ENCODE measurements around the gene SIRT5.

SIRT5 gene

DNA sequence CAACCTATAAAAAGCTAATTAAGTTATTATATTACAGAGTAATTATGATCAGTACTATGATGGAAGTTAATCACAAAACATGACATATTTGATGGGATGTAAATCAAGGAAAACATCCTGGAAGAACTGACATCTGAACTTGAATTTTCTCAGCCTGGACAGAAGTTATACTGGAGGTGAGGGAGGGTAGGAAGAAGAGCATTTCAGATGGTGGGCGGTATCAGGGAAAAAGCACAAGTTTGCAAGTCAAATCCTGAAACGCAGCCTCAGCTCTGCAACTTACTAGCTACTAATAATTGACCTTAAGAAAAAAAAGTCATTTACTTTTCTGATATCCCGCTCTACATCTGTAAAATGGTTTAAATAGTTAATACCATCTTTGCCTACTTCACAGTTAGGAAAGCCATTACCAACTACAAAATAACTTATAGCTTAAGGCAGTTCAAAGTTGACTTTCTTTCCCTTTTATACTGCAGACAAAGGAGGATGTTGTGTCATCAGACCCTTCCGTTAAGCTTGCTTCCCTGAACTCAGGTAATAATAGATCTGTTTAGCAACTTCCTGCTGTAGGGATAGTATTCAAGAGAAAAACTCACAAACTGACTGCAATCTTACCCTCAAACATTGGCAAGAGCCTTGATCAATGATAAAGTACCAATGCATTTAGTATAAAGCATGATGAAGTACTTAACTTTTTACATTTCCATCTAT, 61.7 kb downstream of the SIRT5 start:
- DNase-seq (ENCODE audit: low read depth): no peak

DNA sequence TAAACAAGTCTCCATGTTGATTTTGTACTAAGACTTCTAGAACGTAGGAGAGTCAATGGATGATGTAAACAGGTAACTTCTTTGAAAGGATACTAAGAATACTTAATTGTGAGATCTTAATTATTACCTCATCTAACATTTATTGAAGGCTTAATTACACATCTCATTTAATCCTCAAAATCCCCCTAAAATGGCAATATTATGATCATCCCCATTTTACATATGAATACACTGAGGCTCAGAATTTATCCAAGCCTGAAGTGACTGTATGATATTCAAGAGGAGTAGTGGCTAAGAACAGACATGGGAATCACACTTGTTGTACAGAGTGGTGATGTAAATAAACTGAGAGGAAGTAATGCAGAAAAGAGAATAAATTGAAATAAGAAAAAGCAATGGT, 63.6 kb downstream of the SIRT5 start:
- DNase-seq (ENCODE audit: low read depth): no peak

DNA sequence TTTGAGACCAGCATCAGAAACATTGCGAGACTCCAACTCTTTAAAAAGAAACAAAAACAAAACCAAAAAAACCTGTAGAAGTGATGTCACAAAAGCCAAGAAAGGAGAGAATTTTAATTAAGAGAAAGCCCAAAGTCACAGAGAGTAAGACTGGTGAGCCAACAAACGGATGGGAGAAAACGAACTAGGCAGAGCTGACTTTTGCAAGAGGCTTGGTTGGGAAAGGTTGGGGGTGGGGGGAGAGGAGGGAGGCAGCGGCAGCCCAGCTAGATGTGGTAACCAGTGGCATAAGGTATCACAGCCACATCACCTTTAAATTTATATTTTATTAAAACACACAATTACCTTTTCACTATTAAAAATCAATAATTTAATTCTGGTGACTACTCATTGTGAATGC, 64.2 kb downstream of the SIRT5 start:
- DNase-seq (ENCODE audit: low read depth): no peak

DNA sequence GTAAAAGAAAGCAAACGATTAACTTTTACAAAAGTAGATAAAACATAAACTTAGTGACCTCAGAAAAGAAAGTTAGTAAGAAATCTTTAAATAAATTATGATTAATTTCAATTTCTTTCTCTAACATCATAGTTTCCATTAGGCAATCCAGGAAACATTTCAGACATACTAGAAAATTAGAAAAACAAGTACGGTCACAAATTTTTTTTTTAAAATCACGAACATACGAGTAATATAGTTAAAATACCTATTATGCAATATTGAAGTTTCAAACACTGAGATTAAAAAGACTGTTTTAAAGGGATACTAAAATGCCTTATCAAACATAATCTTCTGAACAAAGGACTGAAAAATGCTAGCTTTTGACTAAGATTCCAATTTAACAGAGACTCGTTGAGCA, 66.9 kb downstream of the SIRT5 start:
- peak; percentile 60 for DNase-seq (ENCODE audit: low read depth)

DNA sequence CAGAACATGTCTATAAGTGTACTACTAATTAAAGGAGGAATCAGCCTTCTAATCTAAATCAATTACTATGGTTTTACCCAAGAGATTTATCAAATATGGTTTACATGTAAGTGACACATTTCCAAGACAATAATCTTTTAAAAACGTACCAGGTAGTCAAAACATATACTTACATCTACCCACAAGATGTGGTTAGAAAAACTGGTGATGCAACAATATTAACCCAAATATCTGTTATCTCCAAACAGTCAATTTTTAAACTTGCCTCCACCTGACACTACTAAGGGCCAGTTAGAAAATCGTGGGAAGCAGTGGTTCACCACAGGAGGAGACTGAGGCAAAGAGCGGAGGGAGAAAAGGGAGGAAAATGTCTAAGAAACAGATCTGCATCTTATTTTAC, 68.7 kb downstream of the SIRT5 start:
- no peak for DNase-seq (ENCODE audit: low read depth)

DNA sequence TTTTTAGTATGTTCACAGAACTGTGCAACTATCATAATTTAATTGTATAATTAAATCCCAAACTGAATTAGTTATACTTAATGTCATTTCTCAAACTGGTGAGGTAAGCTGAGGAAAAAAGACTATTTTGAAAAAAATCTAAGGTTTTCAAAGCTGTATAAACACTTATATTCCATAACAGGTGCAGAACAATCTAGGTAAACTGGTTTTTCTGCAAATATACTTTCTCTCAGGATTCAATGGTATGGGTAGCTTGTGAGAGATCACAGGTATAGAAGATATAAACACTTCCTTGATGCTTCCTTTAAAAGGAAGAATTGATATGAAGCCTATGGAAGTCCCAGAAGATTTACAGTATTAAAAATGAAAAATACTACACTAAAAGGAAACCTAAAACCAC, 74.4 kb downstream of the SIRT5 start:
- no peak for DNase-seq (ENCODE audit: low read depth)

DNA sequence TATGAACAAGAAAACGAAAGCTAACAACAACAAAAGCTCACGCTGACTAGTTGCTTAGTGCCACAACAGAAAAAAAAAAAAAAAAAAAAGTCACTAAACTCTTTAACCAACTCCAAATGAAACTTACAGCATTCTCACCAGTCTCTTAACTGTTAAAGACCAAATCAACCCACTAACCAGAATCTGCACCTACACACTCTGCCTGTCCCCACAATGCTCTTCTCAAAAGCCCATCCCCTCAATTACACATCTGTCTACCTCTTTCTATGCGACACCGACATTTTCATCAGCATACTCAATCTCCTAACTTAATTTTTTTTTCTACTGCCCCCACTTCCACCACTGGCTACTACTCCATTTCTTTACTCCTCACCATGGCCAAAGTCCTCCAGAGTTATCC, 75.0 kb downstream of the SIRT5 start:
- no peak for DNase-seq (ENCODE audit: low read depth)

DNA sequence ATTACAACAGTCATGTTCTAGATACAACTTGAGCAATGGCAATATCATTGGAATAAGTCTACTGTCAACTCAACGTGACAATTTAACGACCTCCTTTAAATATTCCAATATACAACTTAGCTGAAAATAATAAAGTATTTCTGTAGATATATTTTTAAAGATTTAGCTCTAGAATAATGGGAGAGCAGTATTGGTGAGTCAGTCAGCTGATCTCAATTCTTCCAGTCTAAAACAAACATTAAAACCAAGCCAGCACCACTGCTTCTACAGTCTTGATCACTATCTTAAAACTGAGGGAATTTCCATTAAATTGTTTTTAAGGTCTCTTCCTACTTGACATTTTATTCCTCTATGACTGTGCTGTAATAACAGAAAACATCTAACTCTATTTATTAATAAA, 78.9 kb downstream of the SIRT5 start:
- DNase-seq (ENCODE audit: low read depth): peak; percentile 54

DNA sequence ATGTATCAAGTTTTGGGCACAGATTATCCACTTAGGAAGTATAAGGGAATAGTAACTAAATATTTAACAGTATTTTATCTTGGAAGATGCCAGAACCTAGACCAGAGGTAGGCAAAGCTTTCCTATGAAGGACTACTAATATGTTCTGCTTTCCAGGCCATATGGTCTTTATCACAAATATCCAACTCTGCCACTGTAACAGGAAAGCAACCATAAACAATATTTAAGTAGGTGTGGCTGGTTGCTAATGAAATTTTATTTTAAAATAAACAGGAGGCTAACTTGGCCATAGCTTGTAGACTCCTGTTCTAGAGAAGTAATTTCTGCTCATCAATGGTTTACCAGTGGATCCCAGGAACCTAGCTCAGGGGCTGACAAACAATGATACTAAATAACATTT, 80.1 kb downstream of the SIRT5 start:
- DNase-seq (ENCODE audit: low read depth): no peak

DNA sequence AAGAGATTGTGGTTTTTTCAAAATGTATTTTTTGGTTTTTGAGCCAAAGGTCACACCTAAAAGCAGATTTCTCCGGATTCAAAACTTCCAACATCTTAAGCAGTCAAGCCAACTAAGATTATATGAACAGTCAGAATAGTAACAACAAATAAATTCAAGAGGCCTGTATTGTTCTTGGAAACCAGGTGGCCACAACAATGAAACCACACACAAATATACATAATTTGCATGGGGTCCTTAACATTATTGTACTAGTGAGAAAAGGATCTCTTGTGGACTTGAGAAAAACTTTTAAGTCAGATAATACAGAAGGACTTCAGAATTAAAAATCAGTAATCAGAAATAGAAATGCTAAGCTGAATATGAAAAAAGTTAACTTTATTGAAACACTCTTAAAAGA, 81.3 kb downstream of the SIRT5 start:
- DNase-seq (ENCODE audit: low read depth): no peak

DNA sequence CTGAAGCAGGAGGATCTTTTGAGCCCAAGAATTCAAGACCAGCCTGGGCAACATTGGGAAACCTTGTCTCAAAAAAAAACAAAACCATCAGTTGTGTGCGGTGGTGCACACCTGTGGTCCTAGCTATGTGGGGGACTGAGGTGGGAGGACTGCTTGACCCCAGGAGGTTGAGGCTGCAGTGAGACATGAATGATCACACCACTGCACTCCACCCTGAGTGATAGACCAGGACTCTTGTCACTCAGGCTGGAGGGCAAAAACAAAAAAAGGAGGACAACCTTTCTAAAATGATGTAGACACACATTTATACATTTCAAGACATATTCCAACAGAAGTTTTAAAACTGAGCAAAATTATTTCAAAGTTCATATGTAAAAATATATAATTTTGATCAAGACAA, 85.9 kb downstream of the SIRT5 start:
- DNase-seq (ENCODE audit: low read depth): no peak

DNA sequence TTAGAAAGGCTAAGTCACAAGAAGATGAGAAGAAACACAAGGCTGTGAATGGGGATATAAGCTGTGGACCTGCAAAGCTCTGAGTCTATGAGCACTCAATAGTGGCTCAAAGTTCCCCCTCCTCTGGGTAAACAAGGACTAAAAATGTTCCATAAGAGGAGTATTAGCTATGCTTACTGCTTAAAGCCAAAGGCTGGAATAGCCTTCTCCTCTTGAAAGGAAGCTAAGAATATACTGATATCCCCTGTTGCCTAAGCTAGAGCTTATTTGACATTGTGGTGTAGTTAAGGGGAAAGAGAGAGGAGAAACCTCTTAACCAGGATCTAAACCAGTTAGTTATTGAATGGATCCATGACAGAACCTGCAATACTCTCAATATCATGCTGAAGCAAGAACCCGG, 86.5 kb downstream of the SIRT5 start:
- no peak for DNase-seq (ENCODE audit: low read depth)

DNA sequence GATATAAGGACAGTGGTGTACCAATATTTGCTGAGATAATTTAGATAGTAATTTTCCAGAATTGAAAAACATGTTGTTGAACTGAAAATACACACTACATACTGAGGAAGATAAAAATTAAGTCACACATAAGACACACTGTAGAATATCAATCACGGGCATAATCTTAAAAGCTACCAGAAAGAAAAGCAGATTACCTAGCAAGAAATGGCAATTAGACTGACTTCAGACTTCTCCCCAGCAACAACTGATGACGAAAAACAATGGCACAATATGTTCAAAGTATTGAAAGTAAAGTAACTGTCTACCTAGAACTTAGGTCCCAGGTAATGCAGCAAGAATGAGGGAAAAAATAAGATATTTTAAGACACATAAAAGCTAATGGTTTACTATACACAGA, 87.2 kb downstream of the SIRT5 start:
- DNase-seq (ENCODE audit: low read depth): no peak

DNA sequence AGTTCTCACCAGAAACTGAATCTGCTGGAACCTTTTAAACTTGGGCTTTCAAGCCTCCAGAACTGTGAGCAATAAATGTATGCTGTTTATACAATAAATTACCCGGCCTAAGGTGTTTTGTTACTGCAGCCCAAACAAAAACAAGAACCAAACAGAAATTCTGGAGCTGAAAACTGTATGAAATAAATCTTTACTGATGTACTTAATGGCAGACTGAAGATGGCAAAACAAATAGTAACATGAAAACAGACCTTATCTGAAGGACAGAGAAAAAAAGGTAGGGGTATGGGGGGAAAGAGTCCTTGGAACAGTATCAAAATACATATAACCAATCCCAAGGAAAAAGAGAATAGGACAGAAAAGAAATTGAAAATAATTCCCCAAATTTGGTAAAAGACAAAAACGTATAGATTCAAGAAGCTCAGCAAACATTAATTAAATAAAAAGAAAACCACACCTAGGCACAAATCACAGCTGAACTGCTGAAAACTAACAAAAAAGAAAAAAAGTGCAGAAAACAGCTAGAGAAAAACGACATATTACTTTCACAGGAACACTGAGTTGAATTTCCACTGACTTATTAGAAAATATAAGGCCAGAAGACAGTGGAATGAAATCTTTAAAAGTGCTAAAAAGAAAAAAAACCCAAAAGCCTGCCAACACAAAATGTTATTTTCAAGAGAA, 88.4 kb downstream of the SIRT5 start:
- DNase-seq (ENCODE audit: low read depth): no peak

DNA sequence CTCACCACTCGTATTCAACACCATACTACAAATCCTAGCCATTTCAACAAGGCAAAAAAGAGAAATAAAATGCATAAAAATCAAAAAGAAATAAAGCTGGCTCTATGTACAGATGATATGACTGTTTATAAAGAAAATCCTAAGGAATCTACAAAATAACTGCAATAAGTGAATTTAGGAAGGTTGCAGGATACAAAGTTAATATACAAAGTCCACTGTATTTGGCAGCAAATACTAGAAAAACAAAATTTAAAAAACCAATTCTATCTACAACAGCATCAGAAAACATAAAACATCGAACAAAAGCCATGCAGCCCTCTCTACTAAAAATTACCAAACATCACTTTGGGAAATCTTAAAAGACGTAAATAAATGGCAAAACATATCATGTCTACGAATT, 89.6 kb downstream of the SIRT5 start:
- no peak for DNase-seq (ENCODE audit: low read depth)

Measured in iris pigment epithelial cell (primary cell).